Occipital lobe (tissue), 2 donors: ENCODE measurements around the gene ZFYVE27. TPM values are rescaled to one million over a fixed set of nuclear protein-coding genes. Genes with fewer than 3 reads are reported as not detected.

ENCODE experiments used
- DNase-seq: peaks from one replicate; lab custom pipeline; 2025; lab: John Stamatoyannopoulos, UW
- total RNA-seq: library from RNA; depleted of rRNA; stranded (reverse); fragments of >200 nt; gene quantifications from one replicate; pipeline ENCODE4 v1.2.3, GENCODE V29; 2014

The ZFYVE27 gene
- total RNA-seq, 1 donor from 2014 or later = 49.0 TPM

DNA sequence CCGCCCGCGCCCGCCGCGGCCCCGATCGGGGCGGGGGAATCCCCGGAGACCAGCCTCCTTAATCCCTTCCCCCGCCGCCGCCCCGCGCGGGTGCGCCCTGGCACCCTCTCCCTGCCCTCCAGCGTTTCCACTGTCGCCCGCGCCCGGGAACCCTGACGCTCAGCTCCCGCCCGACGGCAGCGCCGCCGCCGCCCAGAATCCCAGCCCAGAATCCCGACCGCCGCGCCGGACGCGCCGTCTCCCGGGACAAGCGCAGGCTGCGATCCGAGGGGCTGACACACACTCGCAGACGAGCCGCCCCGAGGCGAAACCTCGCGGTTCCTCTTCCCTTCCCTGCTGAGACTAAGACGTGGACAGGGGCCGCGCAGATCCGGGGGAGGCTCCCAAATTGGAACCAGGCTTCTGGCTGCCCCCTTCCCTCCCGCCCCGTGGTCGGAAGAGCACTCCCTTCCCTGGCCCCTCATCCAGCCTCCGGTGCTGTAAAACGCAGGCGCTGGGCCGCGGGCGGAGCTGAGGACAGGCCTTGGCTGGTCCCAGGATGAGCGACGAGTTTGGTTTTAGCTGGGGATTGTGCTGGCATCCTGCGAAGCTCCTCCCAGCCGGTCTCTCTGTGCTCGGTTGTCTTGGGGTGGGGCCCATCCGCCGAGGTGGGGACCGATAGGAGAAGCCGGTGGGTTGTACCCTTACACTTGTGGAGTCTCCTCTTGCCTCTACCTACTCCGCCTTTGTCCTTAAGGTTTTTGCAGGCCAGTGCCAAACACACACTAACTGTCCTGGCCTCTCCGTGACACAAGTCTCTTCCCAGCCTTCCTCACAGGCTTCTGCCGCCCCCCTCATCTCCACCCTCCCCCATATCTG lies 22.3 kb upstream of the ZFYVE27 start:
- DNase-seq = no peak

- DNase-seq = no peak
These were observed 21.6 kb upstream of the ZFYVE27 start for GRCh38 chr10:97715259-97715874.

GRCh38 chr10:97717627-97718026 lies 19.3 kb upstream of the ZFYVE27 start:
- DNase-seq = no peak

GRCh38 chr10:97718178-97718577 lies 18.8 kb upstream of the ZFYVE27 start:
- DNase-seq = peak; percentile 14

- DNase-seq = no peak
These were observed 18.2 kb upstream of the ZFYVE27 start for GRCh38 chr10:97718659-97719142.

GRCh38 chr10:97719602-97720001 lies 17.3 kb upstream of the ZFYVE27 start:
- no peak for DNase-seq

- DNase-seq = no peak
These were observed 14.8 kb upstream of the ZFYVE27 start for GRCh38 chr10:97721871-97722780.

GRCh38 chr10:97723001-97723400 lies 13.9 kb upstream of the ZFYVE27 start:
- DNase-seq = no peak

GRCh38 chr10:97724341-97724941 lies 12.5 kb upstream of the ZFYVE27 start:
- DNase-seq = no peak

GRCh38 chr10:97726636-97727178 lies 10.2 kb upstream of the ZFYVE27 start:
- DNase-seq = no peak

- no peak for DNase-seq
These were observed 7.9 kb upstream of the ZFYVE27 start for GRCh38 chr10:97729014-97729413.

DNA sequence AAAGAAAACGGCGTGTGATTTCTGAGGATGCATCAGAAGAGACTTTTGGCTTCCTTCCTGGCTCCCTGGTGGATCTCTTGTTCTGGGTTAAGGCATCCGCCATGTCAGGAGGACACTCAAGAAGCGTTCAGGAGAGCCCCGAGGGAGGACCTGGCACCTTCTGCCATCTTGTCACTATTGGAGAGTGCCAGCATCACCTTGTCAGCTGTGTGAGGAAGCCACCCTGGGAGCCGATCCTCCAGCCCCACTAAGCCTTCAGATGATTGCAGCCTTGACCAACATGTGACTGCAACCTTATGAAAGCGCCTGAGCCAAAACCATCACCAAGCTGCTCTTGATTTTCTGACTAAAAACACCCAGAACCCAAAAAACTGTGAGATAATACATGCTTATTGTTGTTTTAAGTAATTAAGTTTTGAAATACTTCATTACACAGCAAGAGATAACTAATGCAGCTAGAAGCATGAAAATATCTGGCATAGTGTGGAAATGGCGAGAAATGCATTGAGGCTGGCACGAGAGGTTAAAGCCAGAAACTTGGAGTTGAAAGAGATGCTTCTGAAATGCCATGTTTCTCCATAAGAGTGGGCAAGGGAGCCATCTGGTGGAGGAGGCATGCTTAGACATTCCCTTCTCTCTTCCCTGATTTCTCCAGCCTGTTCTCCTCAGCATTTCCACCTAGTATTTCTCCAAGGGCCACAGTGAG lies 5.4 kb upstream of the ZFYVE27 start:
- DNase-seq = peak; percentile 51

DNA sequence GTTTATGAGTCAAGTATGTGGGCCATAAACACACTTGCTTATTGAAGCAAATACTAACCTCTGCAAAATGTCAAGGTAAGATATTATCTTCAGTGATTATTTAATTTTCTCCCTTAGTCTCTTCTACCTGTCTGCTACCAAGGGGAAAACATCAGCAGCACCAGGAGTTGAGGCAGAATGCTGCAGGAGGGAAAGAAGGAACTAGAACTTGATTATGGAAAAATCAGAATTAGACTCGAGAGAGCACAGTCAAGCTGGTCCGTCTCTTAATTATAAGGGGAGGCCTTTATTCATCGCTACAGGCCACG lies 4.9 kb upstream of the ZFYVE27 start:
- DNase-seq = no peak

GRCh38 chr10:97733256-97733655 lies 3.7 kb upstream of the ZFYVE27 start:
- no peak for DNase-seq

GRCh38 chr10:97734021-97734420 lies 2.9 kb upstream of the ZFYVE27 start:
- DNase-seq = no peak

GRCh38 chr10:97736403-97736901 lies 476 bp upstream of the ZFYVE27 start:
- DNase-seq = no peak

- DNase-seq = no peak
These were observed 890 bp downstream of the ZFYVE27 start for GRCh38 chr10:97737770-97738265.

GRCh38 chr10:97738616-97739015 lies 1.7 kb downstream of the ZFYVE27 start:
- no peak for DNase-seq

DNA sequence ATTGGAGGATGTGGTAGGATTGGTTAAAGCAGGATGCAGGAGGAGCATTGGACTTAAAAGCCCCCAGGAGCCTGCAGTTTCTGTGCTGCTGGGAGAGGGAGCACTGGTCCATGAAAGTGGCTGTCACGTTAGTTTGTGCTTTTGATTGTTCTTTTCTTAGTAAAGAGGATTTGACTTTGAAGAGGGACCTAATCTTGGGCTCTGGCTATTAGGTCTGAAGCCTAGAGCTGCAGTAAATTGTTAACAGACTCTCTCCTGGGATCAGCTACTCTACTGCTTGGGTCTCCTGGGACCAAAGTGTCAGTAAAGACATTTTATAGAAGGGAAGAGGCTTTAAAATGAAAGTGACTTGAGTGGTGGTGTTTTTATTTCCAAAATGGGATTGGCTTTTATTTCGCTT lies 3.7 kb downstream of the ZFYVE27 start:
- no peak for DNase-seq
